HepG2 (cell line): ENCODE measurements around the gene AUTS2. TPM values are rescaled to one million over a fixed set of nuclear protein-coding genes. Genes with fewer than 3 reads are reported as not detected.

Source experiments
- ATAC-seq: fragments of 200-7000 bp; cut with Tn5 transposase; 3 replicates; pipeline ENCODE4 v1.9.1; 2020; ENCODE audit warnings: mild to moderate bottlenecking, moderate library complexity
- BruUV-seq: library from RNA; stranded (reverse); fragments of 400-500 nt; replicated peaks from 2 replicates; lab custom pipeline; 2021; lab: Mats Ljungman, UMichigan
- CTCF ChIA-PET: fragments of 300-600 bp; formaldehyde crosslinking; extraction: SDS; loops from one replicate; lab custom pipeline; 2021; ENCODE audit warnings: low total read pairs, inconsistent platforms, low intra/inter-chr PET ratio; lab: Yijun Ruan, JAX
- POLR2A ChIA-PET: fragments of 350-600 bp; sonication (Branson Sonifier 250); formaldehyde crosslinking; loops from one replicate; lab custom pipeline; 2020; ENCODE audit warnings: antibody characterized with exemption, inconsistent platforms; lab: Yijun Ruan, JAX
- DNase-seq: peaks from one replicate; pipeline ENCODE4 v3.0.0-alpha.2; 2015; ENCODE audit warnings: low spot score
- FAIRE-seq: peaks from 3 replicates; lab custom pipeline; 2011; peaks lifted over from hg19 to GRCh38; lab: Jason Lieb, UNC
- H2AFZ ChIP-seq: one replicate; pipeline ENCODE4 v1.6.1; 2011; ENCODE audit warnings: low read length, inconsistent platforms
- H3K27ac ChIP-seq: fragments of 300-600 bp; 3 replicates; pipeline ENCODE4 v1.8.0; 2011; ENCODE audit warnings: mixed run types, mild to moderate bottlenecking, mixed read lengths, low read length, inconsistent platforms; ENCODE audit not compliant: insufficient read depth; ENCODE audit errors: extremely low read length
- H3K27me3 ChIP-seq, 2 experiments: fragments of 200-600 bp in 1 of 2; 2 replicates in 1 of 2; 3 replicates in 1 of 2; pipeline versions ENCODE4 v1.6.0 to v1.8.0; 2011; ENCODE audit warnings: low read length in 2 of 2, mild to moderate bottlenecking in 2 of 2, moderate library complexity in 2 of 2, inconsistent platforms in 1 of 2; ENCODE audit not compliant: insufficient read depth in 2 of 2, control insufficient read depth in 1 of 2
- H3K36me3 ChIP-seq, 2 experiments: fragments of 200-600 bp in 1 of 2; replicated peaks in 1 of 2; 2 replicates in 1 of 2; 3 replicates in 1 of 2; pipeline versions ENCODE4 v1.5.1 to v1.8.0; 2011; ENCODE audit warnings: low read length in 2 of 2, inconsistent platforms in 1 of 2; ENCODE audit not compliant: insufficient read depth in 2 of 2, control insufficient read depth in 1 of 2
- H3K4me1 ChIP-seq: 2 replicates; pipeline ENCODE4 v1.5.1; 2012; ENCODE audit warnings: low read length, inconsistent platforms; ENCODE audit not compliant: insufficient read depth
- H3K4me2 ChIP-seq: 2 replicates; pipeline ENCODE4 v1.6.0; 2011; ENCODE audit warnings: low read depth, low read length, inconsistent platforms
- H3K4me3 ChIP-seq, 3 experiments: fragments of 200-600 bp in 1 of 3; sonication (generic), shearing (Covaris generic) in 1 of 3; replicated peaks in 1 of 3; 2 replicates each; pipeline ENCODE4 v1.5.1; 2011 to 2016; ENCODE audit warnings: low read length in 3 of 3, inconsistent platforms in 2 of 3, low read depth in 2 of 3, mild to moderate bottlenecking in 2 of 3, control low read depth in 1 of 3, mixed read lengths in 1 of 3; ENCODE audit not compliant: insufficient read depth in 1 of 3
- H3K79me2 ChIP-seq: one replicate; pipeline ENCODE4 v1.6.1; 2011; ENCODE audit warnings: low read length, inconsistent platforms; ENCODE audit not compliant: insufficient read depth
- H3K9ac ChIP-seq: 2 replicates; pipeline ENCODE4 v1.6.0; 2011; ENCODE audit warnings: mild to moderate bottlenecking, low read depth, low read length, inconsistent platforms; ENCODE audit not compliant: insufficient read depth
- H3K9me3 ChIP-seq: 2 replicates; pipeline ENCODE4 v1.5.1; 2012; ENCODE audit warnings: mild to moderate bottlenecking, low read length
- H4K20me1 ChIP-seq: 2 replicates; pipeline ENCODE4 v1.6.0; 2011; ENCODE audit warnings: inconsistent platforms, mild to moderate bottlenecking, low read length, moderate library complexity; ENCODE audit not compliant: insufficient read depth
- ARID5B ChIP-seq: IDR thresholded peaks from 2 replicates; pipeline ENCODE4 v1.4.0; 2020; ENCODE audit warnings: mild to moderate bottlenecking, missing genetic modification reagents
- BCL6 ChIP-seq: IDR thresholded peaks from 2 replicates; pipeline ENCODE4 v1.6.1; 2016; ENCODE audit warnings: missing genetic modification reagents, missing compliant biosample characterization
- CEBPG ChIP-seq: IDR thresholded peaks from 2 replicates; pipeline ENCODE4 v1.6.1; 2016
- MEIS1 ChIP-seq: sonication (generic); formaldehyde crosslinking; IDR thresholded peaks from 2 replicates; pipeline ENCODE4 v1.9.0; 2021; ENCODE audit warnings: mild to moderate bottlenecking, missing genetic modification reagents, moderate library complexity, borderline replicate concordance
- NR2F2 ChIP-seq: IDR thresholded peaks from 2 replicates; pipeline ENCODE4 v1.6.1; 2012; ENCODE audit warnings: low read depth, inconsistent platforms, borderline replicate concordance
- ZNF362 ChIP-seq: sonication (generic); formaldehyde crosslinking; IDR thresholded peaks from 2 replicates; pipeline ENCODE4 v1.4.0; 2020; ENCODE audit warnings: missing genetic modification reagents, mild to moderate bottlenecking, borderline replicate concordance
- ZNF883 ChIP-seq: sonication (generic); formaldehyde crosslinking; IDR thresholded peaks from 2 replicates; pipeline ENCODE4 v1.5.1; 2020; ENCODE audit warnings: mild to moderate bottlenecking, missing genetic modification reagents; ENCODE audit errors: not compliant biosample characterization
- WGBS: methylation state at CpG from one replicate; pipeline ENCODE4 v1.1.6; 2017; ENCODE audit warnings: low lambda C conversion rate; 5-methylcytosine and 5-hydroxymethylcytosine counted together
- in situ Hi-C: cut with HindIII; loops from 2 replicates; pipeline ENCODE4 v1.10.0; 2017; ENCODE audit warnings: low pct_unique_long_range_greater_than_20kb; ENCODE audit not compliant: extremely low pct_ligation_motif_present
- intact Hi-C: fragments of 100-400 bp; cut with micrococcal nuclease; formaldehyde crosslinking; loops from one replicate; pipeline ENCODE4 v1.10.0; 2022; ENCODE audit not compliant: unreplicated experiment
- polyA plus RNA-seq, 8 experiments: library from polyadenylated mRNA; depleted of rRNA in 3 of 8; stranded (reverse) in 7 of 8; unstranded in 1 of 8; fragments of >200 nt; fragmentation: Illumina TruSeq in 4 of 8; extraction: Trizol in 4 of 8; gene quantifications; 2 replicates each; pipeline versions ENCODE4 v1.2.1 to v1.2.3, GENCODE V29; 2011 to 2016; ENCODE audit warnings: low read depth in 4 of 8, missing spikeins in 1 of 8, mixed read lengths in 1 of 8; ENCODE audit not compliant: insufficient read depth in 1 of 8
- total RNA-seq, 5 experiments: library from RNA; depleted of rRNA; stranded (reverse); fragments of >200 nt; fragmentation: Illumina TruSeq; extraction: Trizol; gene quantifications; 2 replicates each; pipeline ENCODE4 v1.2.3, GENCODE V29; 2016; ENCODE audit warnings: low read depth in 1 of 5
- TF ChIP-seq, protein P1 (sequence below): sonication (generic); formaldehyde crosslinking; IDR thresholded peaks from 2 replicates; pipeline ENCODE4 v1.4.0; 2020; ENCODE audit warnings: missing genetic modification reagents, borderline replicate concordance
- TF ChIP-seq, protein P2 (sequence below): sonication (generic); formaldehyde crosslinking; conservative IDR thresholded peaks from 2 replicates; pipeline ENCODE4 v1.4.0; 2020; ENCODE audit warnings: mild to moderate bottlenecking, missing genetic modification reagents, moderate library complexity

Gene AUTS2
- total and polyA plus RNA-seq, 2 of the 13 experiments (the other 11 are each of a cell fraction or from before 2014, with no cell fraction given): 0.38 TPM; not detected in 1

DNA sequence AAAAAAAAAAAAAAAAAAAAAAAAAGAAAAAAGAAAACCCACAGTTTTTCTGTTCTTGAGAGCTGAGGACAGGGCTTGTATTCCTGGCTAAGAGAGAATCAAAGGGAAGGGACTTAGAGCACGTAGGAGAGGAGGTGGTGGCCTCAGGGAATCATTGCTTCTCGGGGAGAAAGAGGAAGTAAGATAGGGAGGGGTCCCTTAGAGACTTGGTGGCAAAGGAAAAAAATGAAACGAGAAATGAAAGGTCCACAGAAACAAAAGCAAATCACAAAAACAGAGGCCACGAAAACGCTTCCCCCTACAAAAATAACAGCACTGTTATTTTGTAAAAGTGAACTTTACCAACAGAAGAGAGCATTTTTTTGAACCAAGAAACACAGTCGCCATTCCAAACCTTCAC is 1210.6 kb downstream of the AUTS2 start (continued):
- TF ChIP-seq, protein P1, sequence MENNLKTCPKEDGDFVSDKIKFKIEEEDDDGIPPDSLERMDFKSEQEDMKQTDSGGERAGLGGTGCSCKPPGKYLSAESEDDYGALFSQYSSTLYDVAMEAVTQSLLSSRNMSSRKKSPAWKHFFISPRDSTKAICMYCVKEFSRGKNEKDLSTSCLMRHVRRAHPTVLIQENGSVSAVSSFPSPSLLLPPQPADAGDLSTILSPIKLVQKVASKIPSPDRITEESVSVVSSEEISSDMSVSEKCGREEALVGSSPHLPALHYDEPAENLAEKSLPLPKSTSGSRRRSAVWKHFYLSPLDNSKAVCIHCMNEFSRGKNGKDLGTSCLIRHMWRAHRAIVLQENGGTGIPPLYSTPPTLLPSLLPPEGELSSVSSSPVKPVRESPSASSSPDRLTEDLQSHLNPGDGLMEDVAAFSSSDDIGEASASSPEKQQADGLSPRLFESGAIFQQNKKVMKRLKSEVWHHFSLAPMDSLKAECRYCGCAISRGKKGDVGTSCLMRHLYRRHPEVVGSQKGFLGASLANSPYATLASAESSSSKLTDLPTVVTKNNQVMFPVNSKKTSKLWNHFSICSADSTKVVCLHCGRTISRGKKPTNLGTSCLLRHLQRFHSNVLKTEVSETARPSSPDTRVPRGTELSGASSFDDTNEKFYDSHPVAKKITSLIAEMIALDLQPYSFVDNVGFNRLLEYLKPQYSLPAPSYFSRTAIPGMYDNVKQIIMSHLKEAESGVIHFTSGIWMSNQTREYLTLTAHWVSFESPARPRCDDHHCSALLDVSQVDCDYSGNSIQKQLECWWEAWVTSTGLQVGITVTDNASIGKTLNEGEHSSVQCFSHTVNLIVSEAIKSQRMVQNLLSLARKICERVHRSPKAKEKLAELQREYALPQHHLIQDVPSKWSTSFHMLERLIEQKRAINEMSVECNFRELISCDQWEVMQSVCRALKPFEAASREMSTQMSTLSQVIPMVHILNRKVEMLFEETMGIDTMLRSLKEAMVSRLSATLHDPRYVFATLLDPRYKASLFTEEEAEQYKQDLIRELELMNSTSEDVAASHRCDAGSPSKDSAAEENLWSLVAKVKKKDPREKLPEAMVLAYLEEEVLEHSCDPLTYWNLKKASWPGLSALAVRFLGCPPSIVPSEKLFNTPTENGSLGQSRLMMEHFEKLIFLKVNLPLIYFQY (CRISPR knock-in tag): no peak
- TF ChIP-seq ZNF883 (CRISPR knock-in tag) (no peak), MEIS1 (no peak)

- ChIA-PET POLR2A (interaction anchor here (0.9 kb wide), 1 partner anchor 18 kb away, joined by 3 read pairs; no protein-coding TSS in a partner anchor), CTCF (no interaction called here)
- Histone ChIP-seq H4K20me1 (no peaks in the 10 kb centered on the region), H3K4me1 (peaks cover 8% of the 10 kb centered on the region; the same call in 1 of the 2 replicates), H3K27ac (no peak overlapping the region), H3K36me3 (no peaks in the 10 kb centered on the region), H3K79me2 (no peaks in the 10 kb centered on the region), H3K9ac (no peak overlapping the region), H3K27me3 (no peaks in the 10 kb centered on the region), H2AFZ (no peak overlapping the region), H3K9me3 (no peaks in the 10 kb centered on the region), H3K4me2 (no peak overlapping the region), H3K4me3 (no peak overlapping the region)
- intact Hi-C loops (no loop called here), in situ Hi-C loops (no loop called here)
- peak; percentile 42 for FAIRE-seq
- WGBS: 8% methylated on average over 3 of the region's 3 CpGs
- DNase-seq: peak; percentile 39
- peak; percentile 66 for ATAC-seq
- BruUV-seq: no TSS peak
- peak; percentile 74 for TF ChIP-seq CEBPG
- 0 out of 2 replicates have a peak, but pooled peaks have one; percentile 20 for TF ChIP-seq BCL6 (CRISPR knock-in tag)
- TF ChIP-seq, protein P2, sequence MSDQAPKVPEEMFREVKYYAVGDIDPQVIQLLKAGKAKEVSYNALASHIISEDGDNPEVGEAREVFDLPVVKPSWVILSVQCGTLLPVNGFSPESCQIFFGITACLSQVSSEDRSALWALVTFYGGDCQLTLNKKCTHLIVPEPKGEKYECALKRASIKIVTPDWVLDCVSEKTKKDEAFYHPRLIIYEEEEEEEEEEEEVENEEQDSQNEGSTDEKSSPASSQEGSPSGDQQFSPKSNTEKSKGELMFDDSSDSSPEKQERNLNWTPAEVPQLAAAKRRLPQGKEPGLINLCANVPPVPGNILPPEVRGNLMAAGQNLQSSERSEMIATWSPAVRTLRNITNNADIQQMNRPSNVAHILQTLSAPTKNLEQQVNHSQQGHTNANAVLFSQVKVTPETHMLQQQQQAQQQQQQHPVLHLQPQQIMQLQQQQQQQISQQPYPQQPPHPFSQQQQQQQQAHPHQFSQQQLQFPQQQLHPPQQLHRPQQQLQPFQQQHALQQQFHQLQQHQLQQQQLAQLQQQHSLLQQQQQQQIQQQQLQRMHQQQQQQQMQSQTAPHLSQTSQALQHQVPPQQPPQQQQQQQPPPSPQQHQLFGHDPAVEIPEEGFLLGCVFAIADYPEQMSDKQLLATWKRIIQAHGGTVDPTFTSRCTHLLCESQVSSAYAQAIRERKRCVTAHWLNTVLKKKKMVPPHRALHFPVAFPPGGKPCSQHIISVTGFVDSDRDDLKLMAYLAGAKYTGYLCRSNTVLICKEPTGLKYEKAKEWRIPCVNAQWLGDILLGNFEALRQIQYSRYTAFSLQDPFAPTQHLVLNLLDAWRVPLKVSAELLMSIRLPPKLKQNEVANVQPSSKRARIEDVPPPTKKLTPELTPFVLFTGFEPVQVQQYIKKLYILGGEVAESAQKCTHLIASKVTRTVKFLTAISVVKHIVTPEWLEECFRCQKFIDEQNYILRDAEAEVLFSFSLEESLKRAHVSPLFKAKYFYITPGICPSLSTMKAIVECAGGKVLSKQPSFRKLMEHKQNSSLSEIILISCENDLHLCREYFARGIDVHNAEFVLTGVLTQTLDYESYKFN (CRISPR knock-in tag): 0 out of 2 replicates have a peak, but pooled peaks have one; percentile 12
- TF ChIP-seq ZNF362 (CRISPR knock-in tag): peak; percentile 33; the same call in 1 of the 2 replicates
- TF ChIP-seq NR2F2: no peak
- TF ChIP-seq ARID5B (CRISPR knock-in tag): peak; percentile 27; the same call in 1 of the 2 replicates
Measured at GRCh38 chr7:70810558-70811139, 1212.4 kb downstream of the AUTS2 start.
